ENCODE data around the gene PDE5A. TPM values are rescaled to one million over a fixed set of nuclear protein-coding genes. Genes with fewer than 3 reads are reported as not detected.
"Not testable (repeated sequence)": the region's sequence is repeated elsewhere in the genome, so short reads cannot be mapped to it uniquely, and the experiment has no call there.

Gene PDE5A
- total and polyA plus RNA-seq, 12 donors = 1.5 to 17.4 (median 9.9) TPM

DNA sequence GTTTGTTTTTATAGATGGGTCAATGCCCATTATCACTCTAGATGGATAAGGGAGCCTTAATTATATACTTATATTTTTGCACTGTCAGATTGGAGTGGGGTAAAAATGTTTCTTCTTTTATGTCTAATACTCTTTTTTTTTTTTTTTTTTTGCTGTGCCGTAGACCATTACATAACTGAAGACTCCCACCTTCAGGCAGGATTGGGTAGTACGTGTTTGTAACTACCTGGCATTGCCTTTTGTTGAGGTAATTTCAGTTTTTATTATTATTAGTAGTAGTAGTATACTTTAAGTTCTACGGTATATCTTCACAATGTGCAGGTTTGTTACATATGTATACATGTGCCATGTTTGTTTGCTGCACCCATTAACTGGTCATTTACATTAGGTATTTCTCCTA, 165.9 kb downstream of the PDE5A start:
- TF ChIP-seq, protein P1, sequence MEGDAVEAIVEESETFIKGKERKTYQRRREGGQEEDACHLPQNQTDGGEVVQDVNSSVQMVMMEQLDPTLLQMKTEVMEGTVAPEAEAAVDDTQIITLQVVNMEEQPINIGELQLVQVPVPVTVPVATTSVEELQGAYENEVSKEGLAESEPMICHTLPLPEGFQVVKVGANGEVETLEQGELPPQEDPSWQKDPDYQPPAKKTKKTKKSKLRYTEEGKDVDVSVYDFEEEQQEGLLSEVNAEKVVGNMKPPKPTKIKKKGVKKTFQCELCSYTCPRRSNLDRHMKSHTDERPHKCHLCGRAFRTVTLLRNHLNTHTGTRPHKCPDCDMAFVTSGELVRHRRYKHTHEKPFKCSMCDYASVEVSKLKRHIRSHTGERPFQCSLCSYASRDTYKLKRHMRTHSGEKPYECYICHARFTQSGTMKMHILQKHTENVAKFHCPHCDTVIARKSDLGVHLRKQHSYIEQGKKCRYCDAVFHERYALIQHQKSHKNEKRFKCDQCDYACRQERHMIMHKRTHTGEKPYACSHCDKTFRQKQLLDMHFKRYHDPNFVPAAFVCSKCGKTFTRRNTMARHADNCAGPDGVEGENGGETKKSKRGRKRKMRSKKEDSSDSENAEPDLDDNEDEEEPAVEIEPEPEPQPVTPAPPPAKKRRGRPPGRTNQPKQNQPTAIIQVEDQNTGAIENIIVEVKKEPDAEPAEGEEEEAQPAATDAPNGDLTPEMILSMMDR (IDR thresholded peaks at IDR 0.05) = peak in 1 of 9 donors; percentile 9
- DNase-seq; H3K9me3 ChIP-seq; H3K4me1 ChIP-seq; intact Hi-C loops (cut with DNase I); H3K4me3 ChIP-seq; ATAC-seq; H3K27me3 ChIP-seq; H3K27ac ChIP-seq: not testable (repeated sequence)
- 75 to 81% methylated on average over 3 of the region's 3 CpGs for WGBS, 2 donors
- H3K36me3 ChIP-seq = peaks cover 0 to 67% (median 5%) of the 10 kb centered on the region in 9 donors

DNA sequence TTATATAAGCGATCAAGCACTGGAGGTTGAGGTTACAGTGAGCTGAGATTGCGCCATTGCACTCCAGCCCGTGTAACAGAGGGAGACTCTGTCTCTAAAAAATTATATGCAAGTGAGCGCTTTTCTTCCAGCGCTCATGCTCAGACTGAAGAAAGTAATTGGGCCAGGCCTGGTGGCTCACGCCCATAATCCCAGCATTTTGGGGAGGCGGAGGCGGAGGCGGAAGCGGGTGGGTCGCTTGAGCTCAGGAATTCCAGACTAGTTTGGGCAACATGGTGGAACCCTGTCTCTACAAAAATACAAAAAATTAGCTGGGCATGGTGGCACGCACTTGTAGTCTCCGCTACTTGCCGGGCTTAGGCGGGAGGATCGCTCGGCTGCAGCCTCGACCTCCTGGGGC, 172.9 kb downstream of the PDE5A start:
- H3K27me3 ChIP-seq; H3K4me1 ChIP-seq; H3K9me3 ChIP-seq; intact Hi-C loops (cut with DNase I); H3K36me3 ChIP-seq; ATAC-seq: not testable (repeated sequence)
- WGBS, 2 donors = 41 to 53% methylated on average over 18 of the region's 18 CpGs
- DNase-seq = peak; percentile 17 to 31
- peak overlapping the region in 2 of 10 donors; percentile 23 to 95 for H3K27ac ChIP-seq
- H3K4me3 ChIP-seq = peak overlapping the region in 9 of 10 donors; percentile 63 to 91 (median 77)

DNA sequence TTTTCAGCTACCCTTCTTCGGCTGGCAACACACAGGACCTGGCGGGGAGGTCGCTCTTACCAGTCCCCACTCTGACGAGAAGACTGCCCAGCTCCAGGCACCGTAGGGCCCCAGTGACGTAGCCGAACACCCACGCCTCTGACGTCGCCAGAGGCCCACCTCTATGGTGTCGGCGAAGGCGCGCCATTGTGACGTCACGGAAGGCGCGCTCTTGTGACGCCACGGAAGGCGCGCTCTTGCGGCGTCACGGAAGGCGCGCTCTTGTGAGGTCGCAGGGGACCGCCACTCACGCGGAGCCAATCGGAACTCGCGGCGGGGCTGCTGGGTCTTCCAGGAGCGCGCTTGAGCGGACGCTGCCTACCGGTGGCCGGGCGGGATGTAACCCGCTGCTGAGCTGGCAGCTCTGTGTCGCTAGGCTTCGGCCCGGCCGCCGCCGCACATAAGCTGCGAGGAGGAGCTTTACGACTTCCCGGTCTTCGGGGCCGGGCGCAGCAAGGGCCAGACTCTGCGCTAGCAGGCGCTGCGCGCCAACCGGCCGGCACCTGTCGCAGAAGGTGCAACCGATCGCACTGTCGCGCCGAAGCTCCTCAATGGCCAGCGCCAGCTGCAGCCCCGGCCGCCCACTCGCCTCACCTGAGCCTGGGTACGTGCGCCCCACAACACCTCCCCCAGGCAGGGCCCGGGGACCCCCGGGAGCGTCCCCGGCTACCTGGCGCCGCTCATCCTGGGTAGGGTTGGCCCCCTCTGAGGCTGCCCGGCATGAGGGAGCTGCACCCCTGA, 173.9 kb downstream of the PDE5A start:
- Histone ChIP-seq H3K27ac (peak overlapping the region; percentile 79 to 98 (median 92)), H3K4me3 (peak overlapping the region; percentile 63 to 91 (median 78))
- not testable (repeated sequence) for H3K27me3 ChIP-seq, H3K9me3 ChIP-seq, H3K4me1 ChIP-seq, H3K36me3 ChIP-seq
- TF ChIP-seq, protein P1 (IDR thresholded peaks at IDR 0.05) = peak in 3 of 9 donors; percentile 22 to 38 (median 27)
- ATAC-seq = peak; percentile 100
- WGBS, 2 donors = 0% methylated on average over 70 to 79 of the region's 80 CpGs
- intact Hi-C loops (cut with DNase I) = loop anchor here in 2 of 10 donors (5.0 kb wide), 2 partner anchors 122 to 142 kb away; no protein-coding TSS in a partner anchor
- DNase-seq = peak; percentile 93 to 95

DNA sequence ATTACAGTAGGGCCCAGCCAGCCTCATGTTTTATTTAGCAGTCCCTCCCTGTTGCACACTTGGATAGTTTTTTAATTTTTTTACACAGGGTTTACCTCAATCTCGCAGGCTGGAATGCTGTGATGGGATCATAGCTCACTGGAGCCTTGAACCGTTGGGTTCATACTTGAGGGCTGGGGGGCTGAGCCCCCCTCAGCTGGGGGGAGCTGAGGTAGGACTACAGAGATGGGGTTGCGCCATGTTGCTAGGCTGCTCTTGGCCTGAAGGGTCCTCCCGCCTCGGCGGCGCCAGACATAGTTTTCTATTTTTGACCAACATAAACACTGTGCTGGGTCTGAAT, 174.5 kb downstream of the PDE5A start:
- DNase-seq, H3K36me3 ChIP-seq, H3K27me3 ChIP-seq, H3K4me1 ChIP-seq, H3K9me3 ChIP-seq: not testable (repeated sequence)
- peak overlapping the region; percentile 79 to 98 (median 92) for H3K27ac ChIP-seq
- H3K4me3 ChIP-seq = peak overlapping the region; percentile 24 to 91 (median 77)
- intact Hi-C loops (cut with DNase I) = loop anchor here in 2 of 10 donors (5.0 kb wide), 2 partner anchors 122 to 142 kb away; no protein-coding TSS in a partner anchor
- 4 to 5% methylated on average over 7 of the region's 7 CpGs for WGBS, 2 donors
- ATAC-seq = peak; percentile 6 to 58 (median 36)

DNA sequence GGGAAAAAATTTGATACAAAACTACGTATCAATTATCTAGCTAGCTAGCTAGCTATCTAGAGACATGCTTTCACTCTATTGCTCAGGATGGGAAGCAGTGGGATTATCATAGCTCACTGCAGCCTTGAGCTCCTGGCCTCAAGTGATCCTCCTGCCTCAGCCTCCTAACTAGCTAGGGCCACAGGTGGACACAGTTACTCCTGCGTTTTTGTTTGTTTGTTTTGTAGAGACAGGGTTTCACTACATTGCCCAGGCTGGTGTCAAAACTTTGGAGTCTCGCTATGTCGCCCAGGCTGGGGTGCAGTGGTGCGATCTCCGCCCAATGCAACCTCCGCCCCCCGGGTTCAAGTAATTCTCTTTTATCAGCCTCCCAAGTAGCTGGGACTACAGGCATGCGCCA, 175.3 kb downstream of the PDE5A start:
- H3K4me1 ChIP-seq, H3K9me3 ChIP-seq, H3K27me3 ChIP-seq, H3K4me3 ChIP-seq, ATAC-seq, DNase-seq, H3K27ac ChIP-seq: not testable (repeated sequence)
- 90 to 95% methylated on average over 9 of the region's 9 CpGs for whole genome bisulfite sequencing, 2 donors
- intact Hi-C loops (cut with DNase I) = loop anchor here in 2 of 10 donors (5.0 kb wide), 2 partner anchors 121 to 141 kb away; no protein-coding TSS in a partner anchor
- H3K36me3 ChIP-seq = peaks cover 0 to 12% (median 0%) of the 10 kb centered on the region in 9 donors

DNA sequence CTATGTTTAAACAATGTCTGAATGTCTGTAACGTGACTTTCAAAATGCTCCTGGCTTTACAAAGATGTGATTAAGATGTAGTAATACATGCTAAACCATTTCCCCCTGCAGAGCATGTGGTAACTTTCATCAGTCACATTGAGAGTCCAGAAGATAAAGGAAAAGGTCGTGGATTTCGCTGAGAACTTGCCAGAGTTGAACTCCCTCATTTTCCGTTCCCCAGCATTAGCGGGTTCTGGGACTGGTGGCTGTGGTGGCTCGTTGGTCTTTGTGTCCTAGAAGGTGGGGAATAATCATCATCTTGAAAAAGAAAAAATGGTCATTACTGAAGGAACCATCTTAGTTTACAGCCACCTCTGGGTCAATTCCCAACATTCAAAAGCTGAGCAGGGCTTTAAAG, 178.8 kb downstream of the PDE5A start:
- Histone ChIP-seq H3K27ac (peak overlapping the region in 2 of 10 donors; percentile 31 to 34), H3K36me3 (peaks cover 0 to 26% (median 0%) of the 10 kb centered on the region in 9 donors)
- not testable (repeated sequence) for DNase-seq, H3K27me3 ChIP-seq, H3K4me3 ChIP-seq, H3K9me3 ChIP-seq, H3K4me1 ChIP-seq, ATAC-seq
- intact Hi-C loops (cut with DNase I) = loop anchor here in 2 of 10 donors (5.0 kb wide), 2 partner anchors 118 to 138 kb away; no protein-coding TSS in a partner anchor
- WGBS, 2 donors = 60% methylated on average over 6 of the region's 6 CpGs
